ENCODE data around the gene SIRT2.

DNA sequence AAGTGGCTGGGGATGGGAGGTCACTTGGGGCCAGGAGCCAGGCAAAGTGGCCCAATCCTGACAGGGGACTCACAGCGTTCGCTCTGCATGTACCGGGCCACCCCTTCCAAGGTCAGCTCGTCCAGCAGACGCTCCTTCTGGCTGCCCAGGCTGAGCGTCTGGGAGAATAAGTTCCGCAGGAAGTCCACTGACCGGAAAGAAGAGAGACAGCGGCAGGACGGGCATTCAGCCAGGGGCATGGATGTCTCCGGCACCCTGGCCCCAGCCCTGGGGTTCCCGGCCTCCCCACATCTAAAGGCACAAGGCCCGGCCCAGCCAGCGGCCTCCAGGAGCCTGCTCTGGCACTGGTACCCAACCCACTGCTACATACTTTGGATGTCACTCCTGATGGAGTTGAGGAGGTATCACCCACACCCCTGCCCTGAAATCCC is 6.1 kb downstream of the SIRT2 start:
- TF ChIP-seq CTCF (IDR thresholded peaks at IDR 0.05), result no peak
- no peak for TF ChIP-seq POLR2A (IDR thresholded peaks at IDR 0.05)
- TF ChIP-seq EP300 (IDR thresholded peaks at IDR 0.05), result no peak

Measured in tibial nerve (tissue), 4 donors.